ENCODE results near the gene FAM131A. TPM values are rescaled to one million over a fixed set of nuclear protein-coding genes. Genes with fewer than 3 reads are reported as not detected.

The FAM131A gene
- total and polyA plus RNA-seq, 2 experiments from 2014 or later = 12.2 to 12.6 TPM

DNA sequence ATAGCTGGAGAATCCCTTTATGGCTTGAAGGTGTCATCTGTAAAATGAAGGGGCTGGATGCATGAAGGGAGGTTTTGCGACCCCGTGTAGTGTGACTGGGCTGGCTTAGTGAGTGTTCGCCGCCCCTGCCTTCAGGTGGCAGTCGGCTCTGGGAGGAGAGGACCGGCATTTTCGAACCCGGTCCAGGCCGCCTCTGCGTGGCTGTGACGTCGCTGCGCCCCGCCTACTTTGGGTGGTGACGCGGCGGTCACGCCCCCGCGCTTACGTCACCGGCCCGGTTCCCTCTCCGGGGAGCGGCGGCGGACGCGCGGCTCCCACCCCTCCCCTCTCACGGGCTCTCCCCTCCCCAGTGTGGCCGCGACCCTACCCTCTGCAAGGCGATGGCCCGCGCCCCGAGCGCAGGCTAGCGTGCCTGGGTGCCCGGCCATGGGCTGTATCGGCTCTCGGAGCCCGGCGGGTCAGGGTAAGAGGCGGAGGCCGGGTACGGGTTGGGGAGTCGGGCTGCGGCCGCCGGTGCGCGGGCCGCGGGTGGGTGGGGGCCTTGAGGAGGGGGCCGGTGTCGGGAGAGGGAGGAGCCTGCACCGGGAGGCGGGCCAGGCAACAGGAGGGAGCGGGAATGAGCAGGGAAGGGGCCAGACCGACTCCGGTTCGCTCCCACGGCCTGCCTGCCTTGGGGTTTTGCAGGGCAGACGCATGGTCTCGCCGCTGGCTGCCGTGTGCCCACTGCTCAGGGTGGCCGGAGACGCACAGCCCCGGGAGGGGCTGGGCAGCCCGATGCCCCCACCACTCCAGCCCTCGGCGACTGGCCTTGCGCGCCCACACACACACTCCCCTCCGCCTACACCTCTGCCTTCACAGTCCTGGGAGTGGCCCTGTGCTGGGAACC, 1.5 kb upstream of the FAM131A start:
- Histone ChIP-seq H3K79me2 (peaks cover 38% of the 10 kb centered on the region), H4K20me1 (ENCODE audit: insufficient read depth, poor library complexity, severe bottlenecking) (peaks cover 27% of the 10 kb centered on the region), H3K4me1 (ENCODE audit: insufficient read depth) (peaks cover 16% of the 10 kb centered on the region)

DNA sequence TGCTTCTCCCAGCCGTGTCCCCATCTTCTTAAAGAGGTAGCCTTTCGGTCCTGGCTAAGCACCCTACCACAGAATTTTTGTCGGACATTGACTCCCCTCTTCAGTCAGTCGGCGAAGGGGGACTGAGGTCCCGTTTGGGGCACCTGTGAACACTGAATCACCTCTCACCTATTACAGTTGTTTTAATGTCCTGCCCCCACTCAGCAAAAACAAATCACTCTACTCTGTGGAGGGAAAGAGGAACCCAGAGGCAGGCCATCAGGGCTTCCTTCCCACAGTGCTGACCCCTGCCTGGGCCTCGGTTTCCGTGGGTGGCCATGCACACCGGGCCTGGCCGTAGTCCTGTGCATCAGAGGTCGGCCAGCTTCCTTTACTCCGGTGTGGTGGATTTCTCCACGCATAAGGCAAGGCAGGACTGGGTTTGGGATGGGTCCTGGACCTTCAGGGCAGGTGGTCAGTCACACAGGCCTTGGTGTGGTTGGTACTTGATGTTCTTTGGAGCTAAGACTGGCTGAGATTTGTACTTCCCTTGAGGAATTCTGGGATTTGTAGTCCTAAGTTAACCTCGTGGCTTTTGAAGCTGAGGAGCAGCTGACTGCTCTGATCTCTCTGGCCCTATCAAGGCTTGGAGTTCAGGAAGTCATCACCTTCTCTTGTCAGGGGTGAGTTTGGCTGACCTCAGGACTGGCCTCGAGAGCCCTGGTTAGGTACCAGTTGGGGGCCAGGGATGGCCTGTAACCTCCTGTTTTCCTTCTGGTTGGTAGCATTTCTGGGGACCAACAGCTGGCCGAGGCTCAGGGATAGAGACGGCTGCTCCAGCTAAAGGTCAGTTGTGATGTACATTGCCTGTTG, 627 bp upstream of the FAM131A start:
- Histone ChIP-seq H3K36me3 (replicated peaks; ENCODE audit: insufficient read depth, low read depth) (no peaks in the 10 kb centered on the region), H3K9me3 (ENCODE audit: low read depth) (no peaks in the 10 kb centered on the region), H3K9me2 (replicated peaks; ENCODE audit: insufficient read depth) (no peaks in the 10 kb centered on the region), H3K79me2 (peaks cover 37% of the 10 kb centered on the region), H2AFZ (peak overlapping the region; percentile 80), H3K4me2 (peak overlapping the region; percentile 75), H3K27me3 (no peaks in the 10 kb centered on the region), H3K4me3 (peak overlapping the region; percentile 82), H3K27ac (peak overlapping the region; percentile 100), H4K20me1 (ENCODE audit: insufficient read depth, poor library complexity, severe bottlenecking) (peaks cover 20% of the 10 kb centered on the region), H3K4me1 (ENCODE audit: insufficient read depth) (peaks cover 16% of the 10 kb centered on the region)
- TF ChIP-seq, protein P1, sequence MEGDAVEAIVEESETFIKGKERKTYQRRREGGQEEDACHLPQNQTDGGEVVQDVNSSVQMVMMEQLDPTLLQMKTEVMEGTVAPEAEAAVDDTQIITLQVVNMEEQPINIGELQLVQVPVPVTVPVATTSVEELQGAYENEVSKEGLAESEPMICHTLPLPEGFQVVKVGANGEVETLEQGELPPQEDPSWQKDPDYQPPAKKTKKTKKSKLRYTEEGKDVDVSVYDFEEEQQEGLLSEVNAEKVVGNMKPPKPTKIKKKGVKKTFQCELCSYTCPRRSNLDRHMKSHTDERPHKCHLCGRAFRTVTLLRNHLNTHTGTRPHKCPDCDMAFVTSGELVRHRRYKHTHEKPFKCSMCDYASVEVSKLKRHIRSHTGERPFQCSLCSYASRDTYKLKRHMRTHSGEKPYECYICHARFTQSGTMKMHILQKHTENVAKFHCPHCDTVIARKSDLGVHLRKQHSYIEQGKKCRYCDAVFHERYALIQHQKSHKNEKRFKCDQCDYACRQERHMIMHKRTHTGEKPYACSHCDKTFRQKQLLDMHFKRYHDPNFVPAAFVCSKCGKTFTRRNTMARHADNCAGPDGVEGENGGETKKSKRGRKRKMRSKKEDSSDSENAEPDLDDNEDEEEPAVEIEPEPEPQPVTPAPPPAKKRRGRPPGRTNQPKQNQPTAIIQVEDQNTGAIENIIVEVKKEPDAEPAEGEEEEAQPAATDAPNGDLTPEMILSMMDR (IDR thresholded peaks at IDR 0.05; ENCODE audit: poor library complexity) = no peak
- TF ChIP-seq EZH2 (IDR thresholded peaks at IDR 0.05; ENCODE audit: borderline replicate concordance) (no peak), EZH2phosphoT487 (IDR thresholded peaks at IDR 0.05; ENCODE audit: low read depth, severe bottlenecking, unreplicated experiment) (no peak)
- WGBS (ENCODE audit: low lambda C conversion rate, missing lambda C conversion rate) = 44% methylated on average over 17 of the region's 17 CpGs
- peak; percentile 51 for DNase-seq (ENCODE audit: low spot score)

More for the DNA sequence above, 1.5 kb upstream of the FAM131A start:
- peak overlapping the region; percentile 80 for H2AFZ ChIP-seq
- no peaks in the 10 kb centered on the region for H3K9me2 ChIP-seq (replicated peaks; ENCODE audit: insufficient read depth)
- peak overlapping the region; percentile 75 for H3K4me2 ChIP-seq
- under 1% methylated on average over 41 of the region's 77 CpGs for WGBS (ENCODE audit: low lambda C conversion rate, missing lambda C conversion rate)
- peak overlapping the region; percentile 100 for H3K27ac ChIP-seq
- no peaks in the 10 kb centered on the region for H3K27me3 ChIP-seq
- peak overlapping the region; percentile 82 for H3K4me3 ChIP-seq
- H3K9me3 ChIP-seq (ENCODE audit: low read depth) = no peaks in the 10 kb centered on the region
- TF ChIP-seq EZH2 (IDR thresholded peaks at IDR 0.05; ENCODE audit: borderline replicate concordance) (no peak), EZH2phosphoT487 (IDR thresholded peaks at IDR 0.05; ENCODE audit: low read depth, severe bottlenecking, unreplicated experiment) (no peak)
- TF ChIP-seq, protein P1 (IDR thresholded peaks at IDR 0.05; ENCODE audit: poor library complexity) = no peak
- DNase-seq (ENCODE audit: low spot score) = peak; percentile 94
- no peaks in the 10 kb centered on the region for H3K36me3 ChIP-seq (replicated peaks; ENCODE audit: insufficient read depth, low read depth)

DNA sequence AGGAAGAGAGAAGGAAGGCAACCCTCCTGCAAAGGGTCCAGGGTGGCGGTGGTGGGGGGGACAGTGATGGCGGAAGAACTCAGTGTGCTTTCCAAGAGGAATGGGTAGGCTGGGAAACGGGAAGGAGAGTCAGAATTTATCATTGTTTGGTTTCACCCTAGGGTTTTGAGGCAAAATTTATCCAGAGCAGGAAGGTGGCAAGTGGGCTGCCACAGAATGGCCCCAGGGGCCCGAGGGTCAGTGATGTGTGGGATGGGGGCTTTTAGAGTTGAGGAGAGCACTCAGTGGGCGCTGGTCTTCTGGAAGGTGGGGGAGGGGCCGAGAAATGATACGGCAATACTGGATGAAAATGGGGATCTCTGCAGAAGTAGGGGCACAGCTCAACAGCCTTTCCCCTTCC, 581 bp downstream of the FAM131A start:
- no peaks in the 10 kb centered on the region for H3K9me3 ChIP-seq (ENCODE audit: low read depth)
- H2AFZ ChIP-seq = no peak overlapping the region
- H3K79me2 ChIP-seq = peaks cover 37% of the 10 kb centered on the region
- no peaks in the 10 kb centered on the region for H3K36me3 ChIP-seq (replicated peaks; ENCODE audit: insufficient read depth, low read depth)
- H3K4me2 ChIP-seq = peak overlapping the region; percentile 53
- DNase-seq (ENCODE audit: low spot score) = no peak
- peaks cover 16% of the 10 kb centered on the region for H3K4me1 ChIP-seq (ENCODE audit: insufficient read depth)
- WGBS (ENCODE audit: low lambda C conversion rate, missing lambda C conversion rate) = 94% methylated on average over 7 of the region's 7 CpGs
- peak overlapping the region; percentile 100 for H3K27ac ChIP-seq
- H3K4me3 ChIP-seq = no peak overlapping the region
- TF ChIP-seq EZH2phosphoT487 (IDR thresholded peaks at IDR 0.05; ENCODE audit: low read depth, severe bottlenecking, unreplicated experiment) = no peak
- TF ChIP-seq EZH2 (IDR thresholded peaks at IDR 0.05; ENCODE audit: borderline replicate concordance) = no peak
- TF ChIP-seq, protein P1 (IDR thresholded peaks at IDR 0.05; ENCODE audit: poor library complexity) = no peak
- no peaks in the 10 kb centered on the region for H3K9me2 ChIP-seq (replicated peaks; ENCODE audit: insufficient read depth)
- H3K27me3 ChIP-seq = no peaks in the 10 kb centered on the region
- H4K20me1 ChIP-seq (ENCODE audit: insufficient read depth, poor library complexity, severe bottlenecking) = peaks cover 16% of the 10 kb centered on the region

Measured in hepatocyte (in vitro differentiated cells).